Mammary epithelial cell (primary cell): Measurements from ENCODE around the gene COL4A6.

Experiments
- CTCF ChIP-seq, 2 donors: IDR thresholded peaks in 1 of 2; conservative IDR thresholded peaks in 1 of 2; 2 replicates each; pipeline ENCODE4 v1.5.1; 2011 to 2012; ENCODE audit warnings: inconsistent platforms in 2 of 2, low read length in 2 of 2, mild to moderate bottlenecking in 2 of 2, control low read depth in 1 of 2, low read depth in 1 of 2; ENCODE audit not compliant: insufficient read depth in 1 of 2; ENCODE audit errors: extremely low read depth in 1 of 2
- EZH2 ChIP-seq: IDR thresholded peaks from 2 replicates; pipeline ENCODE4 v1.6.1; 2012; ENCODE audit warnings: low read length, inconsistent platforms, borderline replicate concordance

- TF ChIP-seq EZH2 (no peak), CTCF (conservative IDR thresholded peaks at IDR 0.05 in 1 of 2, IDR thresholded peaks at IDR 0.05 in 1 of 2; ENCODE audit: extremely low read depth in 1 of 2, insufficient read depth in 1 of 2, low read depth in 1 of 2, low read length in 2 of 2) (no peak)
Measured at GRCh38 chrX:108316456-108316855, 121.8 kb downstream of the COL4A6 start.
